ENCODE measurements around the gene TECR. TPM values are rescaled to one million over a fixed set of nuclear protein-coding genes. Genes with fewer than 3 reads are reported as not detected.
A peak's percentile ranks its signal among the peaks of the same experiment; 100 is the strongest.

Gene TECR
- total and polyA plus RNA-seq, 9 of the 15 experiments (the other 6 are each of a cell fraction or from before 2014, with no cell fraction given): 29.3 to 211 (median 81.4) TPM

DNA sequence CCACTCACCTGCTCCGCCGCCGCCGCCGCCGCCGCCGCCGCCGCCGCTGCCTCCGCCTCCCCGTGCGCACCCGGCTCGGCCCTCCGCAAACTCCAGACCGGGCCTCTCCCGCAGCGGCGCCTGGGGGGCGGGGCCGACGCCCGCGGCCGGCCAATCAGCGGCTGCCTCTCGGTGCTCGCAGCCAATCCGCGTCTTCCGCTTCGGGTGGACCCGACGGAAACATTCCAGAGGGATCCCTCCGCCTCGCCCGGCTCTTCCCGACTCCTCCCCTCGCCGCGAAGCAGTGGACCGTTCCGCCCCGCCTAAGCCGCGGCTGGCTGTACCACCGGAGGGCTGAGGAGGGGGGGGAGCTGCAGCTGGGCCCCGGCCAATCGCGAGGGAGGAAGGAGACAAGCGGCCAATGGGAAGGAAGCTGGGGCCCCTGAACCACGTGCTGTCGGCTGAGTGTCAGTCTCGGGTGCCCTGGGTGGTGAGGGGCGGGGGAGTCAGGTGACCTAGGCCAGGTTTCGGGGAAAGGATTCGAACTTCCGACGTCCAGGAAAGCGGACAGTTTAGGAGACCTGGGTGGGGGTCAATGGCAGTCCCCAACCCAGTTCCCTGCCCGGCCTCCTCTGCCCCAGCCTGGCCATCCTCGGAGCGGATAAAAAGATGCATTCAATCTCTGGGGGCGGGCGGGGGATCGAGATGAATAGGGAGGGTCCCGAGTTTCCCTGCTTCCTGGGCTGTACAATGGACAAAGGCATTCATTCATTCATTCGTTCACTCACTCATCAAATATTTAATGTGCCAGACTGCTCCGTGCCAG, 33.2 kb upstream of the TECR start, which contains the start of gene GIPC1 (continued):
- TF ChIP-seq, protein P1, sequence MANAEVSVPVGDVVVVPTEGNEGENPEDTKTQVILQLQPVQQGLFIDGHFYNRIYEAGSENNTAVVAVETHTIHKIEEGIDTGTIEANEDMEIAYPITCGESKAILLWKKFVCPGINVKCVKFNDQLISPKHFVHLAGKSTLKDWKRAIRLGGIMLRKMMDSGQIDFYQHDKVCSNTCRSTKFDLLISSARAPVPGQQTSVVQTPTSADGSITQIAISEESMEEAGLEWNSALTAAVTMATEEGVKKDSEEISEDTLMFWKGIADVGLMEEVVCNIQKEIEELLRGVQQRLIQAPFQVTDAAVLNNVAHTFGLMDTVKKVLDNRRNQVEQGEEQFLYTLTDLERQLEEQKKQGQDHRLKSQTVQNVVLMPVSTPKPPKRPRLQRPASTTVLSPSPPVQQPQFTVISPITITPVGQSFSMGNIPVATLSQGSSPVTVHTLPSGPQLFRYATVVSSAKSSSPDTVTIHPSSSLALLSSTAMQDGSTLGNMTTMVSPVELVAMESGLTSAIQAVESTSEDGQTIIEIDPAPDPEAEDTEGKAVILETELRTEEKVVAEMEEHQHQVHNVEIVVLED (CRISPR knock-in tag; IDR thresholded peaks at IDR 0.05): peak; percentile 66
- no peak for TF ChIP-seq ZNF780A (CRISPR knock-in tag; IDR thresholded peaks at IDR 0.05)
- no peak for TF ChIP-seq ZNF444 (CRISPR knock-in tag; IDR thresholded peaks at IDR 0.05)
- TF ChIP-seq, protein P2, sequence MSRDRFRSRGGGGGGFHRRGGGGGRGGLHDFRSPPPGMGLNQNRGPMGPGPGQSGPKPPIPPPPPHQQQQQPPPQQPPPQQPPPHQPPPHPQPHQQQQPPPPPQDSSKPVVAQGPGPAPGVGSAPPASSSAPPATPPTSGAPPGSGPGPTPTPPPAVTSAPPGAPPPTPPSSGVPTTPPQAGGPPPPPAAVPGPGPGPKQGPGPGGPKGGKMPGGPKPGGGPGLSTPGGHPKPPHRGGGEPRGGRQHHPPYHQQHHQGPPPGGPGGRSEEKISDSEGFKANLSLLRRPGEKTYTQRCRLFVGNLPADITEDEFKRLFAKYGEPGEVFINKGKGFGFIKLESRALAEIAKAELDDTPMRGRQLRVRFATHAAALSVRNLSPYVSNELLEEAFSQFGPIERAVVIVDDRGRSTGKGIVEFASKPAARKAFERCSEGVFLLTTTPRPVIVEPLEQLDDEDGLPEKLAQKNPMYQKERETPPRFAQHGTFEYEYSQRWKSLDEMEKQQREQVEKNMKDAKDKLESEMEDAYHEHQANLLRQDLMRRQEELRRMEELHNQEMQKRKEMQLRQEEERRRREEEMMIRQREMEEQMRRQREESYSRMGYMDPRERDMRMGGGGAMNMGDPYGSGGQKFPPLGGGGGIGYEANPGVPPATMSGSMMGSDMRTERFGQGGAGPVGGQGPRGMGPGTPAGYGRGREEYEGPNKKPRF (IDR thresholded peaks at IDR 0.05; ENCODE audit: low read depth, low read length): no peak
- peak; percentile 71; the same call in 1 of the 2 replicates for TF ChIP-seq PHF21A (IDR thresholded peaks at IDR 0.05; ENCODE audit: borderline replicate concordance, low read depth)
- TF ChIP-seq, protein P3, sequence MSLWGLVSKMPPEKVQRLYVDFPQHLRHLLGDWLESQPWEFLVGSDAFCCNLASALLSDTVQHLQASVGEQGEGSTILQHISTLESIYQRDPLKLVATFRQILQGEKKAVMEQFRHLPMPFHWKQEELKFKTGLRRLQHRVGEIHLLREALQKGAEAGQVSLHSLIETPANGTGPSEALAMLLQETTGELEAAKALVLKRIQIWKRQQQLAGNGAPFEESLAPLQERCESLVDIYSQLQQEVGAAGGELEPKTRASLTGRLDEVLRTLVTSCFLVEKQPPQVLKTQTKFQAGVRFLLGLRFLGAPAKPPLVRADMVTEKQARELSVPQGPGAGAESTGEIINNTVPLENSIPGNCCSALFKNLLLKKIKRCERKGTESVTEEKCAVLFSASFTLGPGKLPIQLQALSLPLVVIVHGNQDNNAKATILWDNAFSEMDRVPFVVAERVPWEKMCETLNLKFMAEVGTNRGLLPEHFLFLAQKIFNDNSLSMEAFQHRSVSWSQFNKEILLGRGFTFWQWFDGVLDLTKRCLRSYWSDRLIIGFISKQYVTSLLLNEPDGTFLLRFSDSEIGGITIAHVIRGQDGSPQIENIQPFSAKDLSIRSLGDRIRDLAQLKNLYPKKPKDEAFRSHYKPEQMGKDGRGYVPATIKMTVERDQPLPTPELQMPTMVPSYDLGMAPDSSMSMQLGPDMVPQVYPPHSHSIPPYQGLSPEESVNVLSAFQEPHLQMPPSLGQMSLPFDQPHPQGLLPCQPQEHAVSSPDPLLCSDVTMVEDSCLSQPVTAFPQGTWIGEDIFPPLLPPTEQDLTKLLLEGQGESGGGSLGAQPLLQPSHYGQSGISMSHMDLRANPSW (CRISPR knock-in tag; IDR thresholded peaks at IDR 0.05): no peak
- peak; percentile 73; the same call in 1 of the 2 replicates for TF ChIP-seq FOXP1 (CRISPR knock-in tag; IDR thresholded peaks at IDR 0.05)
- TF ChIP-seq, protein P4, sequence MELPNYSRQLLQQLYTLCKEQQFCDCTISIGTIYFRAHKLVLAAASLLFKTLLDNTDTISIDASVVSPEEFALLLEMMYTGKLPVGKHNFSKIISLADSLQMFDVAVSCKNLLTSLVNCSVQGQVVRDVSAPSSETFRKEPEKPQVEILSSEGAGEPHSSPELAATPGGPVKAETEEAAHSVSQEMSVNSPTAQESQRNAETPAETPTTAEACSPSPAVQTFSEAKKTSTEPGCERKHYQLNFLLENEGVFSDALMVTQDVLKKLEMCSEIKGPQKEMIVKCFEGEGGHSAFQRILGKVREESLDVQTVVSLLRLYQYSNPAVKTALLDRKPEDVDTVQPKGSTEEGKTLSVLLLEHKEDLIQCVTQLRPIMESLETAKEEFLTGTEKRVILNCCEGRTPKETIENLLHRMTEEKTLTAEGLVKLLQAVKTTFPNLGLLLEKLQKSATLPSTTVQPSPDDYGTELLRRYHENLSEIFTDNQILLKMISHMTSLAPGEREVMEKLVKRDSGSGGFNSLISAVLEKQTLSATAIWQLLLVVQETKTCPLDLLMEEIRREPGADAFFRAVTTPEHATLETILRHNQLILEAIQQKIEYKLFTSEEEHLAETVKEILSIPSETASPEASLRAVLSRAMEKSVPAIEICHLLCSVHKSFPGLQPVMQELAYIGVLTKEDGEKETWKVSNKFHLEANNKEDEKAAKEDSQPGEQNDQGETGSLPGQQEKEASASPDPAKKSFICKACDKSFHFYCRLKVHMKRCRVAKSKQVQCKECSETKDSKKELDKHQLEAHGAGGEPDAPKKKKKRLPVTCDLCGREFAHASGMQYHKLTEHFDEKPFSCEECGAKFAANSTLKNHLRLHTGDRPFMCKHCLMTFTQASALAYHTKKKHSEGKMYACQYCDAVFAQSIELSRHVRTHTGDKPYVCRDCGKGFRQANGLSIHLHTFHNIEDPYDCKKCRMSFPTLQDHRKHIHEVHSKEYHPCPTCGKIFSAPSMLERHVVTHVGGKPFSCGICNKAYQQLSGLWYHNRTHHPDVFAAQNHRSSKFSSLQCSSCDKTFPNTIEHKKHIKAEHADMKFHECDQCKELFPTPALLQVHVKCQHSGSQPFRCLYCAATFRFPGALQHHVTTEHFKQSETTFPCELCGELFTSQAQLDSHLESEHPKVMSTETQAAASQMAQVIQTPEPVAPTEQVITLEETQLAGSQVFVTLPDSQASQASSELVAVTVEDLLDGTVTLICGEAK (IDR thresholded peaks at IDR 0.05): peak; percentile 16; the same call in 1 of the 2 replicates
- TF ChIP-seq, protein P4 (CRISPR knock-in tag; IDR thresholded peaks at IDR 0.05): no peak
- TF ChIP-seq XRCC5 (IDR thresholded peaks at IDR 0.05; ENCODE audit: low read depth, low read length): peak; percentile 74; the same call in 1 of the 2 replicates
- TF ChIP-seq TRIM28 (IDR thresholded peaks at IDR 0.05): no peak
